CD4-positive, alpha-beta memory T cell (primary cell): ENCODE measurements around the gene MRPL58. TPM values are rescaled to one million over a fixed set of nuclear protein-coding genes. Genes with fewer than 3 reads are reported as not detected.
"Not testable (repeated sequence)": the region's sequence is repeated elsewhere in the genome, so short reads cannot be mapped to it uniquely, and the experiment has no call there.

Experiments used
- CTCF ChIA-PET: fragments of 350-600 bp; sonication (Branson Sonifier 250); formaldehyde crosslinking; loops from one replicate; lab custom pipeline; 2021; ENCODE audit warnings: inconsistent platforms; ENCODE audit not compliant: partially characterized antibody; lab: Charles Lee
- POLR2A ChIA-PET: fragments of 350-600 bp; sonication (Branson Sonifier 250); formaldehyde crosslinking; loops from one replicate; lab custom pipeline; 2021; ENCODE audit not compliant: partially characterized antibody; lab: Charles Lee
- DNase-seq, 5 donors: peaks; one replicate each; pipeline versions ENCODE4 v3.0.0 to v3.0.0-alpha.2; 2020 to 2022; ENCODE audit warnings: mixed read lengths in 1 of 5
- H3K27ac ChIP-seq: one replicate; pipeline ENCODE4 v1.7.0; 2013; ENCODE audit warnings: low read depth, low read length
- H3K27me3 ChIP-seq: 2 replicates; pipeline ENCODE4 v1.7.0; 2013; ENCODE audit warnings: mild to moderate bottlenecking, low read length, moderate library complexity; ENCODE audit not compliant: insufficient read depth
- H3K36me3 ChIP-seq: 2 replicates; pipeline ENCODE4 v1.7.0; 2013; ENCODE audit warnings: mild to moderate bottlenecking, low read length, moderate library complexity; ENCODE audit not compliant: insufficient read depth
- H3K4me1 ChIP-seq: 2 replicates; pipeline ENCODE4 v1.7.0; 2013; ENCODE audit warnings: mild to moderate bottlenecking, low read length, moderate library complexity; ENCODE audit not compliant: insufficient read depth
- H3K4me3 ChIP-seq, 2 donors: one replicate each; pipeline ENCODE4 v1.7.0; 2013; ENCODE audit warnings: low read length in 2 of 2, mild to moderate bottlenecking in 1 of 2
- H3K9me3 ChIP-seq, 2 donors: one replicate each; pipeline ENCODE4 v1.7.0; 2013; ENCODE audit warnings: low read length in 2 of 2, control low read depth in 1 of 2; ENCODE audit not compliant: control insufficient read depth in 1 of 2
- H3K27ac Mint-ChIP-seq, 7 donors: one replicate each; pipeline ENCODE4 v1.8.0; 2020 to 2021; ENCODE audit warnings: mixed read lengths in 7 of 7, mild to moderate bottlenecking in 6 of 7, inconsistent platforms in 3 of 7, moderate library complexity in 3 of 7
- H3K27me3 Mint-ChIP-seq, 2 donors: one replicate each; pipeline ENCODE4 v1.8.0; 2020 to 2021; ENCODE audit warnings: mixed read lengths in 2 of 2
- H3K36me3 Mint-ChIP-seq, 2 donors: one replicate each; pipeline ENCODE4 v1.8.0; 2020 to 2021; ENCODE audit warnings: mixed read lengths in 2 of 2, inconsistent platforms in 1 of 2, mild to moderate bottlenecking in 1 of 2
- H3K4me1 Mint-ChIP-seq, 4 donors: one replicate each; pipeline ENCODE4 v1.8.0; 2020 to 2021; ENCODE audit warnings: mixed read lengths in 4 of 4, mild to moderate bottlenecking in 1 of 4
- H3K4me3 Mint-ChIP-seq, 8 donors: one replicate each; pipeline ENCODE4 v1.8.0; 2020 to 2021; ENCODE audit warnings: mixed read lengths in 8 of 8, mild to moderate bottlenecking in 7 of 8, moderate library complexity in 6 of 8, inconsistent platforms in 3 of 8
- H3K9me3 Mint-ChIP-seq, 8 donors: one replicate each; pipeline ENCODE4 v1.8.0; 2020 to 2021; ENCODE audit warnings: mixed read lengths in 8 of 8, mild to moderate bottlenecking in 5 of 8, inconsistent platforms in 3 of 8, moderate library complexity in 1 of 8
- intact Hi-C: fragments of 100-400 bp; cut with micrococcal nuclease; formaldehyde crosslinking; loops from one replicate; pipeline ENCODE4 v1.15.1; 2023
- polyA plus RNA-seq, 2 donors: library from polyadenylated mRNA; unstranded; fragments of 300-500 nt; fragmentation: Illumina TruSeq; gene quantifications; one replicate each; pipeline ENCODE4 v1.2.3, GENCODE V29; 2021
- total RNA-seq, 2 experiments: library from RNA; stranded (reverse); gene quantifications; one replicate each; pipeline ENCODE4 v1.2.3, GENCODE V29; 2021

MRPL58 gene
- total and polyA plus RNA-seq, 4 experiments from 2014 or later = 22.6 to 62.2 (median 41.6) TPM

- H3K4me1 Mint-ChIP-seq = peaks cover 12 to 24% (median 18%) of the 10 kb centered on the region in 4 donors
- H3K27ac Mint-ChIP-seq = no peak overlapping the region
- intact Hi-C loops = no loop called here
- Histone ChIP-seq H3K36me3 (no peaks in the 10 kb centered on the region), H3K4me3 (no peak overlapping the region), H3K4me1 (peaks cover 24% of the 10 kb centered on the region), H3K9me3 (no peaks in the 10 kb centered on the region), H3K27ac (no peak overlapping the region), H3K27me3 (no peaks in the 10 kb centered on the region)
- no peak for DNase-seq
- ChIA-PET POLR2A (interaction anchor here (0.6 kb wide), 1 partner anchor 11 kb away, joined by 3 read pairs; no protein-coding TSS in a partner anchor), CTCF (interaction anchor here (1.5 kb wide), 2 partner anchors 11 to 16 kb away, joined by 3 to 4 read pairs; no protein-coding TSS in a partner anchor)
- peaks cover 0 to 2% (median 0%) of the 10 kb centered on the region in 8 donors for H3K9me3 Mint-ChIP-seq
- no peak overlapping the region for H3K4me3 Mint-ChIP-seq
- peaks cover 3 to 5% of the 10 kb centered on the region in 2 donors for H3K27me3 Mint-ChIP-seq
- no peaks in the 10 kb centered on the region for H3K36me3 Mint-ChIP-seq
Observed at GRCh38 chr17:74977802-74978201, 34.7 kb upstream of the MRPL58 start.

DNA sequence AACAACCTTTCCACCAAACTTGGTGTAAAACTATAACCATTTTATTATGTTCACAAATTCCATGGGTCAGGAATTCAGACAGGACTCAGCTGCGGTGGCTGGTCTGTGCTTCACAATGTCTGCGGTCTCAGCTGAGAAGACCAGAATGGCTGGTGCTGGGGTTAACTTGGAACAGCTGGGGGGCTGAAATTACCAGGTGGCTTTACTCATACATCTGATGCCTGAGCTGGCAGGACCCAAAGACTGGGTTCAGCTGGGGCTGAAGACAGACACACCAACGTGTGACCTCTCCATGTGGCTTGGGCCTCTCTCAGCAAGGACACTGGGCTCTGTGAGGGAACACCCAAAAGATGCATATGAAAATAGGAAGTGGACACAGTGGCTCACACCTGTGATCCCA lies 34.2 kb upstream of the MRPL58 start:
- H3K9me3 ChIP-seq = no peaks in the 10 kb centered on the region
- no peaks in the 10 kb centered on the region for H3K36me3 ChIP-seq
- Mint-ChIP-seq H3K4me1 (peaks cover 7 to 24% (median 13%) of the 10 kb centered on the region in 4 donors), H3K27me3 (peaks cover 3 to 5% of the 10 kb centered on the region in 2 donors), H3K36me3 (no peaks in the 10 kb centered on the region), H3K27ac (no peak overlapping the region), H3K4me3 (no peak overlapping the region), H3K9me3 (peaks cover 0 to 2% (median 0%) of the 10 kb centered on the region in 8 donors)
- no peak overlapping the region for H3K4me3 ChIP-seq
- peaks cover 20% of the 10 kb centered on the region for H3K4me1 ChIP-seq
- no peaks in the 10 kb centered on the region for H3K27me3 ChIP-seq
- intact Hi-C loops = no loop called here
- ChIA-PET POLR2A (interaction anchor here (0.6 kb wide), 1 partner anchor 11 kb away, joined by 3 read pairs; no protein-coding TSS in a partner anchor), CTCF (interaction anchor here (1.5 kb wide), 1 partner anchor 10 kb away, joined by 3 read pairs; no protein-coding TSS in a partner anchor)
- DNase-seq = no peak
- no peak overlapping the region for H3K27ac ChIP-seq

- peak overlapping the region in 6 of 8 donors; percentile 18 to 36 (median 24) for H3K4me3 Mint-ChIP-seq
- no peak for DNase-seq
- no peaks in the 10 kb centered on the region for H3K36me3 Mint-ChIP-seq
- no peaks in the 10 kb centered on the region for H3K36me3 ChIP-seq
- H3K27me3 Mint-ChIP-seq = peaks cover 2 to 3% of the 10 kb centered on the region in 2 donors
- peaks cover 0 to 2% (median 0%) of the 10 kb centered on the region in 8 donors for H3K9me3 Mint-ChIP-seq
- no peaks in the 10 kb centered on the region for H3K9me3 ChIP-seq
- H3K4me1 ChIP-seq = peaks cover 20% of the 10 kb centered on the region
- ChIA-PET CTCF (interaction anchor here (0.8 to 2.5 kb wide), 5 partner anchors 9 to 223 kb away, joined by 3 to 7 read pairs (median 3); partner anchors contain the start of gene MRPL58), POLR2A (no interaction called here)
- peaks cover 7 to 27% (median 12%) of the 10 kb centered on the region in 4 donors for H3K4me1 Mint-ChIP-seq
- no peak overlapping the region for H3K4me3 ChIP-seq
- no peaks in the 10 kb centered on the region for H3K27me3 ChIP-seq
- no peak overlapping the region for H3K27ac ChIP-seq
- peak overlapping the region in 2 of 7 donors; percentile 29 to 55 for H3K27ac Mint-ChIP-seq
- intact Hi-C loops = no loop called here
Observed at GRCh38 chr17:74979408-74980146, 32.9 kb upstream of the MRPL58 start.

DNA sequence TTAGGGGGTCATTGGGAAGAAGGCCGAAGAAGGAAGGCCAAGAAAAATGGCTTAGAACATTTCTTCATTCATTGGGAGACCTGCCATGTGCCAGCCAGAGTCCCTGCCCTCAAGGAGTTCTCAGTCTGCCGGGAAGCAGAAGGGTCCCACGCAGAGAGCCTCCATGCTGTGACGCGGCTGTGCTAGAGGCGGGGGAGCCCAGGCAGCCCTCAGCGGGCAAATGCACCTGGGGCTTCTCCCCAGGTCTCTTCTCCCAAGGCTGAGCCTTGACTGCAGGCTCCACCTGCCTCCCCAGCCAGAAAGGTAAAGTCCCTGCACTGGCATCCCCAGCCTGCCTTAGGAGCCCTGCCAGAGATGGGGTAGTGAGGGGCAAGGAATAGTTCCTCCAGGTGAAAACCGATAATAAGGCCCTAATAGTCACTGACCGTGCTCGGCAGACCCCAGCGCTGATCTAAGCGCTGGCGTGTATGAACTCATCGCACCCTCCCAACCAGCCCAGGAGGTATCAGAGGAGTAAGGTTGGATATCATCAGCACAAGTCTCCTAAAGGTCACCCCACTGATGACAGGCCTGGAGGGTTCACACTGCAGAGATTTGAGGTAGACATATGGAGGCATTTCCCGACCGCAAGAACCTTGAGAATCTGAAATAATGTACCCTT lies 31.0 kb upstream of the MRPL58 start:
- Histone ChIP-seq H3K27ac (peak overlapping the region; percentile 30), H3K4me3 (peak overlapping the region; percentile 70 to 91), H3K27me3 (no peaks in the 10 kb centered on the region), H3K9me3 (no peaks in the 10 kb centered on the region), H3K4me1 (peaks cover 20% of the 10 kb centered on the region), H3K36me3 (no peaks in the 10 kb centered on the region)
- peak overlapping the region; percentile 89 to 98 (median 95) for H3K27ac Mint-ChIP-seq
- intact Hi-C loops = no loop called here
- H3K9me3 Mint-ChIP-seq = peaks cover 0 to 3% (median 0%) of the 10 kb centered on the region in 8 donors
- ChIA-PET CTCF (interaction anchor here (1.0 to 2.5 kb wide), 2 partner anchors 20 to 221 kb away, joined by 4 to 7 read pairs; no protein-coding TSS in a partner anchor), POLR2A (interaction anchor here (2.3 kb wide), 1 partner anchor 8 kb away, joined by 12 read pairs; the partner anchor contains the start of gene HID1)
- DNase-seq = no peak
- H3K27me3 Mint-ChIP-seq = no peaks in the 10 kb centered on the region
- peaks cover 8 to 28% (median 13%) of the 10 kb centered on the region in 4 donors for H3K4me1 Mint-ChIP-seq
- peak overlapping the region; percentile 86 to 94 (median 90) for H3K4me3 Mint-ChIP-seq
- no peaks in the 10 kb centered on the region for H3K36me3 Mint-ChIP-seq

DNA sequence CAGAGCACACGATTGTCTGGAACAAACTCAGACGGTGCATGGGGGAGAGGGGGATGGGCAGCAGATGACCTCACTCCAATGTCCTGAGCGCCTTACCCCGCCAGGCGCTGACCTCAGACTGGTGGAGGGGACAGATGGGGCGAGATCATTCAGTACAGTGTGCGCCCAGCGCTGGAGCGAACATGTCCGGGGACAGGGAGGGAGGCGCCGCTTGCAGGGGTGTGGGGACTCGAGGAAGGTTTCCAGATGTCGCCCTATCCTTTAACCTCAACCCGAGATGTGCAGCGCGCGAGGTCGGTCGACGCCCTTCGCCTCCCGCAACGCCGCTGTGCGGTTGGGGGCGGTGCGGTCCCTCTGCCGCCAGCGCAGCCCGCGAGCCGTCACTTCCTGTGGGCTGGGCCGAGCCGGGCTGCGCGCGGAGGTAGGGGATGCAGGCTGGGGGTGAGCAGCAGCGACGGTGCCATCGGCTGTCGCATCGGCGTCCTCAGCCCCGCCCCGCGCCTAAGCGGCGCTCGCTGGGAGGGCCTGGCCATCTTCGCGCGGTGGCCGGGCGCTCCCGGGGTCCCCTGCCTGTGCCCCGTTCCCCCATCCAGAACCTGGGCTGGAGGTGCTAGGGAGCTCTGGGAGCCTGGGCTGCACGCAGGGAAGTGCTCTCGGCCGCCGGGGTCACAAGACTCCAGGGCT lies 30.3 kb upstream of the MRPL58 start:
- DNase-seq = peak; percentile 83 to 87 (median 85)
- CTCF ChIA-PET = interaction anchor here (1.0 to 3.8 kb wide), 4 partner anchors 21 to 131 kb away, joined by 3 to 22 read pairs (median 12); partner anchors contain the start of gene MRPL58
- H3K27me3 Mint-ChIP-seq = peaks cover 0 to under 1% of the 10 kb centered on the region in 2 donors
- H3K4me3 ChIP-seq = peak overlapping the region; percentile 70 to 91
- no peaks in the 10 kb centered on the region for H3K36me3 Mint-ChIP-seq
- H3K9me3 ChIP-seq = no peaks in the 10 kb centered on the region
- H3K27ac ChIP-seq = peak overlapping the region; percentile 30
- peaks cover 27% of the 10 kb centered on the region for H3K4me1 ChIP-seq
- peaks cover 14 to 35% (median 18%) of the 10 kb centered on the region in 4 donors for H3K4me1 Mint-ChIP-seq
- intact Hi-C loops = loop anchor here (1.0 kb wide), 1 partner anchor 30 kb away; the partner anchor contains the start of gene MRPL58
- peak overlapping the region; percentile 86 to 94 (median 90) for H3K4me3 Mint-ChIP-seq
- H3K9me3 Mint-ChIP-seq = peaks cover 0 to 3% (median 0%) of the 10 kb centered on the region in 8 donors
- POLR2A ChIA-PET = interaction anchor here (1.0 to 2.3 kb wide), 5 partner anchors 9 to 128 kb away, joined by 4 to 15 read pairs (median 6); partner anchors contain the start of genes ARMC7, ATP5PD, HID1 and KCTD2
- H3K27me3 ChIP-seq = no peaks in the 10 kb centered on the region
- H3K27ac Mint-ChIP-seq = peak overlapping the region; percentile 89 to 98 (median 95)
- H3K36me3 ChIP-seq = no peaks in the 10 kb centered on the region

DNA sequence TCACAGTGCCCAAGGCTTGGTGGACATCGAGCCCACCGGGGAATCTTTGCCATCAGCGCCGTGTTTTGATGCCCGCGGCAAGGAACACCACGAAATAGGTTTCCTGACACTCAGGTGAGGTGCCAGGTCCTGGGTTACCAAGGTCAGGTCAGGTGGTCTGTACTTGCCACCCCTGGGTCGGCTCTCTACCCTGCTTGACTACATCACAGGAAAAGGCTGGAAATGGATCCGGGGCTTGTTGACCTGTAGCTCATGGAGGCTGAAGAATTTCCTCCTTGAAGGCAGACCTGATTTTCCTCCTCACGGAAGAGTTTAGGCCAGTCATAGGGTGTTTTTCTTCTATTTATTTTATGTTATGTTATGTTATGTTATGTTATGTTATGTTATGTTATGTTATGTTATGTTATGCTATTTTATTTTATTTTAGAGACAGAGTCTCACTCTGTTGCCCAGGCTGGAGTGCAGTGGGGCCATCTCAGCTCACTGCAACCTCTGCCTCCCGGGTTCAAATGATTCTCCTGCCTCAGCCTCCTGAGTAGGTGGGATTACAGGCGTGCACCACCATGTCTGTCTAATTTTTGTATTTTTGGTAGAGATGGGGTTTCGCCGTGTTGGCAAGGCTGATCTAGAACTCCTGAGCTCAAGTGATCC lies 29.7 kb upstream of the MRPL58 start:
- H3K9me3 ChIP-seq, H3K27me3 Mint-ChIP-seq, H3K36me3 Mint-ChIP-seq, DNase-seq, H3K36me3 ChIP-seq, H3K9me3 Mint-ChIP-seq, H3K27me3 ChIP-seq: not testable (repeated sequence)
- Mint-ChIP-seq H3K4me1 (peaks cover 17 to 38% (median 20%) of the 10 kb centered on the region in 4 donors), H3K27ac (peak overlapping the region; percentile 82 to 95 (median 90)), H3K4me3 (peak overlapping the region; percentile 71 to 94 (median 88))
- CTCF ChIA-PET = interaction anchor here (1.0 to 3.8 kb wide), 6 partner anchors 10 to 131 kb away, joined by 3 to 22 read pairs (median 3); partner anchors contain the start of gene MRPL58
- Histone ChIP-seq H3K27ac (peak overlapping the region; percentile 30), H3K4me3 (peak overlapping the region; percentile 2 to 91), H3K4me1 (peaks cover 28% of the 10 kb centered on the region)
- POLR2A ChIA-PET = interaction anchor here (1.0 to 2.3 kb wide), 6 partner anchors 9 to 128 kb away, joined by 3 to 15 read pairs (median 6); partner anchors contain the start of genes ARMC7, ATP5PD, HID1 and KCTD2
- intact Hi-C loops = loop anchor here (1.0 kb wide), 1 partner anchor 30 kb away; the partner anchor contains the start of gene MRPL58
